ENCODE results near the gene S1PR5. TPM values are rescaled to one million over a fixed set of nuclear protein-coding genes. Genes with fewer than 3 reads are reported as not detected.

The S1PR5 gene
- total and polyA plus RNA-seq, 2 of the 8 experiments (the other 6 are each of a cell fraction or from before 2014, with no cell fraction given), result 2.4 to 8.6 TPM

GRCh38 chr19:10517760-10518443 is 655 bp upstream of the S1PR5 start (continued):
- TF ChIP-seq, protein P1, sequence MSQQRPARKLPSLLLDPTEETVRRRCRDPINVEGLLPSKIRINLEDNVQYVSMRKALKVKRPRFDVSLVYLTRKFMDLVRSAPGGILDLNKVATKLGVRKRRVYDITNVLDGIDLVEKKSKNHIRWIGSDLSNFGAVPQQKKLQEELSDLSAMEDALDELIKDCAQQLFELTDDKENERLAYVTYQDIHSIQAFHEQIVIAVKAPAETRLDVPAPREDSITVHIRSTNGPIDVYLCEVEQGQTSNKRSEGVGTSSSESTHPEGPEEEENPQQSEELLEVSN (IDR thresholded peaks at IDR 0.05), result no peak; the same call in 1 of the 2 replicates
- TF ChIP-seq POU5F1 (IDR thresholded peaks at IDR 0.05; ENCODE audit: low read depth, low read length) (no peak), CHD7 (IDR thresholded peaks at IDR 0.05; ENCODE audit: insufficient replicate concordance, low read length) (no peak), KDM4A (IDR thresholded peaks at IDR 0.05; ENCODE audit: low read depth, low read length, severe bottlenecking) (peak; percentile 51), SAP30 (IDR thresholded peaks at IDR 0.05; ENCODE audit: insufficient read depth, insufficient replicate concordance, low read length) (no peak), FOSL1 (IDR thresholded peaks at IDR 0.05; ENCODE audit: insufficient read depth, low read depth, low read length) (no peak)

Data from H1 (cell line).